NCI-H526 treated with DMSO at 0.1 percent for 48 hours (cell line): ENCODE measurements around the gene FHIT.
A peak's percentile ranks its signal among the peaks of the same experiment; 100 is the strongest.

Source experiments
- DNase-seq: peaks from one replicate; lab custom pipeline; 2025; lab: John Stamatoyannopoulos, UW

FHIT gene

GRCh38 chr3:60277361-60277800 is 973.9 kb downstream of the FHIT start:
- no peak for DNase-seq

- no peak for DNase-seq
Measured at GRCh38 chr3:60276615-60277014, 974.6 kb downstream of the FHIT start.

- DNase-seq, result no peak
Measured at GRCh38 chr3:60274646-60275045, 976.6 kb downstream of the FHIT start.

GRCh38 chr3:60274098-60274497 is 977.2 kb downstream of the FHIT start:
- DNase-seq, result no peak

GRCh38 chr3:60269829-60270266 is 981.4 kb downstream of the FHIT start:
- DNase-seq, result no peak

GRCh38 chr3:60269377-60269776 is 981.9 kb downstream of the FHIT start:
- no peak for DNase-seq

- DNase-seq, result no peak
Measured at GRCh38 chr3:60268123-60268522, 983.1 kb downstream of the FHIT start.

GRCh38 chr3:60266444-60266843 is 984.8 kb downstream of the FHIT start:
- DNase-seq, result no peak

- no peak for DNase-seq
Measured at GRCh38 chr3:60263191-60263590, 988.1 kb downstream of the FHIT start.

- DNase-seq, result no peak
Measured at GRCh38 chr3:60262546-60262945, 988.7 kb downstream of the FHIT start.

- no peak for DNase-seq
Measured at GRCh38 chr3:60260546-60260945, 990.7 kb downstream of the FHIT start.

GRCh38 chr3:60250810-60251209 is 1000.4 kb downstream of the FHIT start:
- no peak for DNase-seq

- DNase-seq, result no peak
Measured at GRCh38 chr3:60250206-60250605, 1001.0 kb downstream of the FHIT start.

GRCh38 chr3:60246361-60246760 is 1004.9 kb downstream of the FHIT start:
- DNase-seq, result peak; percentile 85

- DNase-seq, result no peak
Measured at GRCh38 chr3:60243456-60243855, 1007.8 kb downstream of the FHIT start.

GRCh38 chr3:60240492-60240891 is 1010.8 kb downstream of the FHIT start:
- DNase-seq, result peak; percentile 63

GRCh38 chr3:60238550-60238949 is 1012.7 kb downstream of the FHIT start:
- no peak for DNase-seq

GRCh38 chr3:60229502-60229901 is 1021.8 kb downstream of the FHIT start:
- DNase-seq, result no peak

- no peak for DNase-seq
Measured at GRCh38 chr3:60228823-60229222, 1022.4 kb downstream of the FHIT start.

- peak; percentile 7 for DNase-seq
Measured at GRCh38 chr3:60226912-60227311, 1024.3 kb downstream of the FHIT start.

GRCh38 chr3:60225848-60226247 is 1025.4 kb downstream of the FHIT start:
- DNase-seq, result no peak

GRCh38 chr3:60220768-60221167 is 1030.5 kb downstream of the FHIT start:
- DNase-seq, result no peak

- no peak for DNase-seq
Measured at GRCh38 chr3:60219501-60219900, 1031.8 kb downstream of the FHIT start.

GRCh38 chr3:60217156-60217911 is 1033.9 kb downstream of the FHIT start:
- no peak for DNase-seq
